WERI-Rb-1 (cell line): ENCODE results near the gene CFAP54.
"Not testable (repeated sequence)": the region's sequence is repeated elsewhere in the genome, so short reads cannot be mapped to it uniquely, and the experiment has no call there.

Source experiments
- DNase-seq: peaks from one replicate; pipeline ENCODE4 v3.0.0-alpha.2; 2020
- H3K27ac ChIP-seq: fragments of 250-450 bp; sonication (Bioruptor Pico); 2 replicates; pipeline ENCODE4 v1.5.1; 2020; ENCODE audit warnings: mild to moderate bottlenecking, moderate library complexity
- H3K27me3 ChIP-seq: fragments of 250-450 bp; sonication (Bioruptor Pico); 2 replicates; pipeline ENCODE4 v1.5.1; 2021; ENCODE audit warnings: mild to moderate bottlenecking, low read depth, moderate library complexity; ENCODE audit not compliant: insufficient read depth, severe bottlenecking
- H3K36me3 ChIP-seq: fragments of 250-450 bp; sonication (Bioruptor Pico); 2 replicates; pipeline ENCODE4 v1.5.1; 2020; ENCODE audit warnings: mild to moderate bottlenecking, moderate library complexity
- H3K4me3 ChIP-seq: 2 replicates; pipeline ENCODE4 v1.5.1; 2011; ENCODE audit warnings: low read depth, mild to moderate bottlenecking, control low read depth, low read length
- H3K9me3 ChIP-seq: fragments of 250-450 bp; sonication (Bioruptor Pico); 2 replicates; pipeline ENCODE4 v1.5.1; 2021; ENCODE audit warnings: mild to moderate bottlenecking, moderate library complexity; ENCODE audit not compliant: severe bottlenecking
- CTCF ChIP-seq: IDR thresholded peaks from 2 replicates; pipeline ENCODE4 v1.5.1; 2011; ENCODE audit warnings: low read depth, mild to moderate bottlenecking, control low read depth, inconsistent platforms, low read length

The CFAP54 gene

GRCh38 chr12:96482086-96482485 is 7.3 kb upstream of the CFAP54 start:
- no peak for TF ChIP-seq CTCF
- no peaks in the 10 kb centered on the region for H3K9me3 ChIP-seq
- DNase-seq = no peak
- no peaks in the 10 kb centered on the region for H3K36me3 ChIP-seq
- no peak overlapping the region for H3K27ac ChIP-seq
- H3K27me3 ChIP-seq = no peaks in the 10 kb centered on the region
- no peak overlapping the region for H3K4me3 ChIP-seq

- DNase-seq = no peak
- TF ChIP-seq CTCF = no peak
- H3K27ac ChIP-seq = no peak overlapping the region
These were observed 6.3 kb upstream of the CFAP54 start for GRCh38 chr12:96483116-96483515.

GRCh38 chr12:96486751-96487613 is 2.4 kb upstream of the CFAP54 start:
- H3K9me3 ChIP-seq = no peaks in the 10 kb centered on the region
- H3K27me3 ChIP-seq = no peaks in the 10 kb centered on the region
- H3K4me3 ChIP-seq = no peak overlapping the region
- H3K36me3 ChIP-seq = no peaks in the 10 kb centered on the region
- TF ChIP-seq CTCF = no peak
- no peak overlapping the region for H3K27ac ChIP-seq
- no peak for DNase-seq

More at GRCh38 chr12:96483116-96483515, 6.3 kb upstream of the CFAP54 start:
- Histone ChIP-seq H3K9me3 (no peaks in the 10 kb centered on the region), H3K27me3 (no peaks in the 10 kb centered on the region), H3K36me3 (no peaks in the 10 kb centered on the region), H3K4me3 (no peak overlapping the region)

- H3K4me3 ChIP-seq = no peak overlapping the region
- no peak for DNase-seq
- H3K9me3 ChIP-seq = no peaks in the 10 kb centered on the region
- no peak for TF ChIP-seq CTCF
- H3K27me3 ChIP-seq = no peaks in the 10 kb centered on the region
- no peak overlapping the region for H3K27ac ChIP-seq
- H3K36me3 ChIP-seq = no peaks in the 10 kb centered on the region
These were observed 1.7 kb upstream of the CFAP54 start for GRCh38 chr12:96487634-96488033.

GRCh38 chr12:96493106-96493505 is 3.7 kb downstream of the CFAP54 start:
- TF ChIP-seq CTCF = no peak
- H3K9me3 ChIP-seq = no peaks in the 10 kb centered on the region

GRCh38 chr12:96494154-96494553 is 4.8 kb downstream of the CFAP54 start:
- H3K27ac ChIP-seq, H3K4me3 ChIP-seq, H3K9me3 ChIP-seq, H3K36me3 ChIP-seq, H3K27me3 ChIP-seq, DNase-seq: not testable (repeated sequence)

More at GRCh38 chr12:96493106-96493505, 3.7 kb downstream of the CFAP54 start:
- no peak overlapping the region for H3K4me3 ChIP-seq
- no peak overlapping the region for H3K27ac ChIP-seq
- DNase-seq = no peak
- no peaks in the 10 kb centered on the region for H3K27me3 ChIP-seq
- H3K36me3 ChIP-seq = no peaks in the 10 kb centered on the region
